GM12878 (cell line): ENCODE measurements around the gene CHP2. TPM values are rescaled to one million over a fixed set of nuclear protein-coding genes. Genes with fewer than 3 reads are reported as not detected.

Experiments
- ATAC-seq: fragments of 200-7000 bp; cut with Tn5 transposase; 3 replicates; pipeline ENCODE4 v1.9.1; 2020; ENCODE audit warnings: mild to moderate bottlenecking, moderate library complexity
- BruUV-seq: library from RNA; stranded (reverse); fragments of 400-500 nt; replicated peaks from 2 replicates; lab custom pipeline; 2021; lab: Mats Ljungman, UMichigan
- CTCF ChIA-PET: fragments of 300-600 bp; sonication (Branson Sonifier 250); formaldehyde crosslinking; extraction: SDS; loops from one replicate; lab custom pipeline; 2021; ENCODE audit warnings: inconsistent platforms; lab: Yijun Ruan, JAX
- POLR2A ChIA-PET: fragments of 350-600 bp; formaldehyde crosslinking; extraction: SDS; loops from one replicate; lab custom pipeline; 2021; ENCODE audit warnings: inconsistent platforms; lab: Charles Lee
- RAD21 ChIA-PET: fragments of 300-600 bp; sonication (Branson Sonifier 250); formaldehyde crosslinking; loops from one replicate; lab custom pipeline; 2023; ENCODE audit warnings: antibody characterized with exemption; ENCODE audit not compliant: unreplicated experiment; lab: Charles Lee
- SMC1A ChIA-PET: fragments of 300-600 bp; sonication (Branson Sonifier 250); formaldehyde crosslinking; loops from one replicate; lab custom pipeline; 2023; ENCODE audit not compliant: unreplicated experiment, uncharacterized antibody; lab: Charles Lee
- DNase-seq: peaks from one replicate; pipeline ENCODE4 v3.0.0-alpha.2; 2011; ENCODE audit warnings: low read depth, low spot score
- FAIRE-seq: peaks from 3 replicates; lab custom pipeline; 2011; peaks lifted over from hg19 to GRCh38; lab: Jason Lieb, UNC
- H2AFZ ChIP-seq: 2 replicates; pipeline ENCODE4 v1.6.0; 2011; ENCODE audit warnings: low read depth, low read length, control low read depth; ENCODE audit not compliant: control insufficient read depth
- H3K27ac ChIP-seq: 2 replicates; pipeline ENCODE4 v1.5.1; 2011; ENCODE audit warnings: control low read depth; ENCODE audit not compliant: control insufficient read depth, insufficient read depth
- H3K27me3 ChIP-seq, 2 experiments: replicated peaks in 1 of 2; 2 replicates each; pipeline versions ENCODE4 v1.6.0 to v1.6.1; 2011; ENCODE audit warnings: low read length in 1 of 2; ENCODE audit not compliant: control insufficient read depth in 2 of 2, insufficient read depth in 2 of 2
- H3K36me3 ChIP-seq, 2 experiments: 2 replicates each; pipeline ENCODE4 v1.5.1; 2011; ENCODE audit warnings: low read length in 1 of 2; ENCODE audit not compliant: control insufficient read depth in 2 of 2, insufficient read depth in 2 of 2
- H3K4me1 ChIP-seq: 2 replicates; pipeline ENCODE4 v1.6.1; 2011; ENCODE audit warnings: mild to moderate bottlenecking, low read length, moderate library complexity, mixed read lengths; ENCODE audit not compliant: control insufficient read depth, insufficient read depth
- H3K4me2 ChIP-seq: 2 replicates; pipeline ENCODE4 v1.6.0; 2011; ENCODE audit warnings: control low read depth; ENCODE audit not compliant: control insufficient read depth, insufficient read depth
- H3K4me3 ChIP-seq: fragments of 200-600 bp; sonication (generic); 2 replicates; pipeline ENCODE4 v1.5.1; 2016
- H3K79me2 ChIP-seq: 2 replicates; pipeline ENCODE4 v1.6.0; 2011; ENCODE audit warnings: low read length; ENCODE audit not compliant: control insufficient read depth, insufficient read depth
- H3K9ac ChIP-seq: 2 replicates; pipeline ENCODE4 v1.8.0; 2011; ENCODE audit warnings: low read length, control low read depth, mixed read lengths; ENCODE audit not compliant: control insufficient read depth, insufficient read depth
- H3K9me3 ChIP-seq: replicated peaks from 3 replicates; pipeline ENCODE4 v1.5.1; 2011; ENCODE audit warnings: mild to moderate bottlenecking, low read length; ENCODE audit not compliant: control insufficient read depth, insufficient read depth
- H4K20me1 ChIP-seq: 2 replicates; pipeline ENCODE4 v1.6.0; 2011; ENCODE audit not compliant: control insufficient read depth, insufficient read depth
- CBX3 ChIP-seq: fragments of 200-600 bp; sonication (generic); IDR thresholded peaks from 2 replicates; pipeline ENCODE4 v1.6.1; 2016; ENCODE audit warnings: low read depth, borderline replicate concordance
- CHD1 ChIP-seq: IDR thresholded peaks from 2 replicates; pipeline ENCODE4 v1.6.1; 2012; ENCODE audit warnings: low read depth, low read length, improper control_type of control experiment
- MXI1 ChIP-seq: fragments of 150-350 bp; IDR thresholded peaks from 2 replicates; pipeline ENCODE4 v1.6.1; 2011; ENCODE audit warnings: low read depth, mild to moderate bottlenecking, inconsistent platforms, low read length, improper control_type of control experiment
- MYC ChIP-seq: IDR thresholded peaks from 2 replicates; pipeline ENCODE4 v1.6.1; 2011; ENCODE audit warnings: mild to moderate bottlenecking, low read length, moderate library complexity, inconsistent platforms; ENCODE audit not compliant: insufficient read depth, insufficient replicate concordance, insufficient read length, severe bottlenecking
- RB1 ChIP-seq: fragments of 450-650 bp; formaldehyde crosslinking; IDR thresholded peaks from 2 replicates; pipeline ENCODE4 v1.6.1; 2017; ENCODE audit warnings: mild to moderate bottlenecking, borderline replicate concordance
- SMAD1 ChIP-seq: fragments of 450-650 bp; IDR thresholded peaks from 2 replicates; pipeline ENCODE4 v1.6.1; 2018; ENCODE audit warnings: mild to moderate bottlenecking, low read depth; ENCODE audit not compliant: partially characterized antibody
- SMARCA5 ChIP-seq: fragments of 450-650 bp; IDR thresholded peaks from 2 replicates; pipeline ENCODE4 v1.6.1; 2017; ENCODE audit warnings: mild to moderate bottlenecking
- SREBF1 ChIP-seq: IDR thresholded peaks from 2 replicates; pipeline ENCODE4 v1.6.1; 2012; ENCODE audit warnings: mild to moderate bottlenecking, low read length
- SRF ChIP-seq, 2 experiments: IDR thresholded peaks; 2 replicates each; pipeline ENCODE4 v1.6.1; 2011; ENCODE audit warnings: low read depth in 2 of 2, low read length in 2 of 2, mild to moderate bottlenecking in 1 of 2, moderate library complexity in 1 of 2
- ZNF687 ChIP-seq: fragments of 450-650 bp; IDR thresholded peaks from 2 replicates; pipeline ENCODE4 v1.6.1; 2017; ENCODE audit warnings: mild to moderate bottlenecking, moderate library complexity
- WGBS: methylation state at CpG from one replicate; pipeline ENCODE4 v1.1.6; 2016; ENCODE audit warnings: low lambda C conversion rate; ENCODE audit not compliant: insufficient replicate concordance, insufficient coverage; ENCODE audit errors: missing lambda C conversion rate; 5-methylcytosine and 5-hydroxymethylcytosine counted together
- in situ Hi-C: fragments of 300-500 bp; cut with MboI; formaldehyde crosslinking; loops from 9 replicates; pipeline ENCODE4 v1.14.3; 2018; ENCODE audit warnings: mixed read lengths
- intact Hi-C: fragments of 100-400 bp; cut with micrococcal nuclease; formaldehyde crosslinking; loops from one replicate; pipeline ENCODE4 v1.14.2; 2022; ENCODE audit not compliant: unreplicated experiment
- polyA plus RNA-seq, 11 experiments: library from polyadenylated mRNA; depleted of rRNA in 4 of 11; unstranded in 6 of 11; stranded (reverse) in 5 of 11; fragments of >200 nt; fragmentation: Nextera tagmentation in 4 of 11; fragmentation: Illumina TruSeq in 1 of 11; extraction: Ambion mirVana in 4 of 11; extraction: Trizol in 1 of 11; gene quantifications; 1 replicate in 1 of 11; 2 replicates in 10 of 11; pipeline versions ENCODE4 v1.2.1 to v1.2.3, GENCODE V29; 2011 to 2016; ENCODE audit warnings: inconsistent platforms in 2 of 11, missing spikeins in 2 of 11, low read depth in 1 of 11
- total RNA-seq, 4 experiments: library from RNA; depleted of rRNA in 3 of 4; stranded (reverse); fragments of >200 nt in 3 of 4; fragmentation: Illumina TruSeq in 1 of 4; extraction: Trizol in 1 of 4; gene quantifications; 2 replicates each; pipeline versions ENCODE4 v1.2.1 to v1.2.3, GENCODE V29; 2013 to 2021

The CHP2 gene
- total and polyA plus RNA-seq, 10 of the 15 experiments (the other 5 are each of a cell fraction or from before 2014, with no cell fraction given), result not detected

GRCh38 chr16:23724096-23724784, 30.6 kb upstream of the CHP2 start:
- no peaks in the 10 kb centered on the region; a peak in 1 of 4 replicates for H3K27me3 ChIP-seq
- no peaks in the 10 kb centered on the region for H3K79me2 ChIP-seq
- H3K27ac ChIP-seq, result no peak overlapping the region
- FAIRE-seq (no peak), DNase-seq (no peak), ATAC-seq (no peak)
- no peaks in the 10 kb centered on the region for H3K36me3 ChIP-seq
- H4K20me1 ChIP-seq, result no peaks in the 10 kb centered on the region
- H3K4me2 ChIP-seq, result no peak overlapping the region
- no peaks in the 10 kb centered on the region; the same call in 1 of the 3 replicates for H3K9me3 ChIP-seq
- BruUV-seq, result no TSS peak
- H3K9ac ChIP-seq, result no peak overlapping the region
- ChIA-PET SMC1A (interaction anchor here (0.6 kb wide), 1 partner anchor 500 kb away, joined by 3 read pairs; no protein-coding TSS in a partner anchor), POLR2A (no interaction called here), RAD21 (no interaction called here), CTCF (interaction anchor here (0.6 to 1.4 kb wide), 3 partner anchors 70 to 813 kb away, joined by 3 to 4 read pairs (median 3); no protein-coding TSS in a partner anchor)
- in situ Hi-C loops (no loop called here), intact Hi-C loops (no loop called here)
- H3K4me1 ChIP-seq, result no peaks in the 10 kb centered on the region
- 47% methylated on average over 8 of the region's 8 CpGs for WGBS
- no peak for TF ChIP-seq SRF (IDR thresholded peaks at IDR 0.05; ENCODE audit: low read depth in 2 of 2, low read length in 2 of 2)
- no peak for TF ChIP-seq CHD1
- TF ChIP-seq RB1, result no peak
- no peak for TF ChIP-seq SREBF1
- TF ChIP-seq MXI1, result no peak
- TF ChIP-seq SMAD1, result no peak
- TF ChIP-seq CBX3, result no peak
- TF ChIP-seq ZNF687, result no peak
- no peak for TF ChIP-seq MYC
- TF ChIP-seq SMARCA5, result no peak
- no peak overlapping the region for H3K4me3 ChIP-seq
- H2AFZ ChIP-seq, result no peak overlapping the region
